Activated CD4-positive, CD25-positive, alpha-beta regulatory T cell treated with anti-CD3 and anti-CD28 coated beads, Interleukin-2, amount 50 U/mL, for 24 hours (primary cell): Measurements from ENCODE around the gene CCDC107.
A peak's percentile ranks its signal among the peaks of the same experiment; 100 is the strongest.
"Not testable (repeated sequence)": the region's sequence is repeated elsewhere in the genome, so short reads cannot be mapped to it uniquely, and the experiment has no call there.

Experiments
- ATAC-seq, 2 donors: fragments of 150-1000 bp; cut with Tn5 transposase; one replicate each; pipeline ENCODE4 v1.10.0; 2021; ENCODE audit warnings: mild to moderate bottlenecking in 1 of 2, moderate library complexity in 1 of 2

CCDC107 gene, protein sequence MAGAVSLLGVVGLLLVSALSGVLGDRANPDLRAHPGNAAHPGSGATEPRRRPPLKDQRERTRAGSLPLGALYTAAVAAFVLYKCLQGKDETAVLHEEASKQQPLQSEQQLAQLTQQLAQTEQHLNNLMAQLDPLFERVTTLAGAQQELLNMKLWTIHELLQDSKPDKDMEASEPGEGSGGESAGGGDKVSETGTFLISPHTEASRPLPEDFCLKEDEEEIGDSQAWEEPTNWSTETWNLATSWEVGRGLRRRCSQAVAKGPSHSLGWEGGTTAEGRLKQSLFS

DNA sequence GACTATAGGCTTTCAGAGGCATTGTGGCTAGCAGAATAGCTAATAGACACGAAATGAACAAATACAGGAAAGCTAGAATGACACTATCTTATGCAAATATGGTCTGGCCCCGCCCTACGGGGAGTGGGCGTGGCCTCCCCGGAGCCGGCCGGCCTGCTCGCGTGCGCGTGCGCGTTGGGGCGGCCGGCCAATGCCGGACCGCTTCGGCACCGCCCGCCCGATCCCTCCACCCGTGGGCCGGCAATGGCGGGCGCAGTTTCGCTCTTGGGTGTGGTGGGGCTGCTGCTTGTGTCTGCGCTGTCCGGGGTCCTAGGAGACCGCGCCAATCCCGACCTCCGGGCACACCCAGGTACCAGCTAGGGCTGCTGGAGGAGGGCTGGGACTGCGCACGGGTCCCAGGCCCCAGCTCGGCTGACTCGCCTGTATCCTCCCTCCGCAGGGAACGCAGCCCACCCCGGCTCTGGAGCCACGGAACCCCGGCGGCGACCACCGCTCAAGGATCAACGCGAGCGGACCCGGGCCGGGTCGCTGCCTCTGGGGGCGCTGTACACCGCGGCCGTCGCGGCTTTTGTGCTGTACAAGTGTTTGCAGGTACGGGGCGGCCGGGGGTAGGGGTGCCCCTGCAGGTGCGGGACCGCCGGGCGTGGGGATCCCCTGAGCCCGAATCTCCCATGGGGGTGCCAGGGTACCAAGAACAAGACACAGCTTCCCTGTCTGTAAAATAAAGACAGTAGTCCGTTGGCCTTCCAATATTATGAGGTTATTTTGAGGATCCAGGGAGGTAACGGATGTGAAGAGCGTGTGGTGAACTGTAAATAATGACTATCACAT is at the start of gene CCDC107:
CCDC107 (plus strand) TSS at position 156 of the 831 bp plus-strand sequence; CDS start at position 244, 88 bp downstream.
- peak; percentile 52 to 55 for ATAC-seq

GRCh38 chr9:35609001-35609819 is 48.9 kb upstream of the CCDC107 start:
- no peak for ATAC-seq

DNA sequence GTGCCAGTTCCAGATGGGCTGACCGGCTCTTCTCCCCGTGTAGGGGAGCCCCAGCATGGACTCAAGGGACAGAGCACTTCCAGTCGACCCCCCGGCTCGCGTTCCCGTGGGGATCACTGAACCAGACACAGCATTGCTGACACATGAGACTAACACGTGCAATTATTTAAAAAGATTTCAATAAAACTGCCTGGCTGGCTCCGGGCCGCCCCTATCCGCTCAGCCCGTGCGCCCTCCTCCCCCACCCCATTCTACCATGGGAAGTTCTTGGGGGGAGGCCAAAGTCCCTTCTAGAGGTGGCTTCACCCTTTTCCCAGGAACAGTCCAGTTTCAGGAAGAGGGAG is 48.3 kb upstream of the CCDC107 start:
- ATAC-seq: no peak

DNA sequence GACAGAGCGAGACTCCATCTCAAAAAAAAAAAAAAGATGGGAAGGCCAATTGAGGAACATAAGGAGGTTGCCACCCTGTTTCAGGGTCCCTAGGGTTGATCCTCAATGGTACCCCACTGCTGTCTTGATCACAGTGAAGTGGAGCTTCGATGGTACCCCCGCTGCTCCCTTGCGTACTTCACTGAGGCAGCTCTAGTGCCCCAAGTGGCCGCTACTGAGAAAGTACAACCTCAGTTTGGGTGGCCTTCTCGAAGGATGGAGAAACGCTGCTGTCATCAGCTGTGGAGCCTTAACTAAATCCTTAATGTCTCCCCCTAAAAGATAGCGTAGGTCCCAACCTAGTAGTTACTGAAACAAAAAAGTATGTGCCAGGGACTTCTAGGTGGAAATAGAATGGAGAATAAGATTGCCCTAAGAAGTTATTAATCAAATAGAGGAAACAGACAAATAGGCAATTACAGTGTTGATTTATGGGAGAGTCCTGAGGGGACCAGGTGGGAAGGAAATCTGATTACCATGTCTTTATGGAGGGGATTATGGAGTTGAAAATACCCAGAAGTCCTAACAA is 46.8 kb upstream of the CCDC107 start:
- ATAC-seq: peak; percentile 84 to 89

GRCh38 chr9:35612066-35612465 is 46.0 kb upstream of the CCDC107 start:
- not testable (repeated sequence) for ATAC-seq

GRCh38 chr9:35612843-35613242 is 45.2 kb upstream of the CCDC107 start:
- no peak for ATAC-seq

- ATAC-seq: no peak
These were observed 42.0 kb upstream of the CCDC107 start for GRCh38 chr9:35615981-35616680.

DNA sequence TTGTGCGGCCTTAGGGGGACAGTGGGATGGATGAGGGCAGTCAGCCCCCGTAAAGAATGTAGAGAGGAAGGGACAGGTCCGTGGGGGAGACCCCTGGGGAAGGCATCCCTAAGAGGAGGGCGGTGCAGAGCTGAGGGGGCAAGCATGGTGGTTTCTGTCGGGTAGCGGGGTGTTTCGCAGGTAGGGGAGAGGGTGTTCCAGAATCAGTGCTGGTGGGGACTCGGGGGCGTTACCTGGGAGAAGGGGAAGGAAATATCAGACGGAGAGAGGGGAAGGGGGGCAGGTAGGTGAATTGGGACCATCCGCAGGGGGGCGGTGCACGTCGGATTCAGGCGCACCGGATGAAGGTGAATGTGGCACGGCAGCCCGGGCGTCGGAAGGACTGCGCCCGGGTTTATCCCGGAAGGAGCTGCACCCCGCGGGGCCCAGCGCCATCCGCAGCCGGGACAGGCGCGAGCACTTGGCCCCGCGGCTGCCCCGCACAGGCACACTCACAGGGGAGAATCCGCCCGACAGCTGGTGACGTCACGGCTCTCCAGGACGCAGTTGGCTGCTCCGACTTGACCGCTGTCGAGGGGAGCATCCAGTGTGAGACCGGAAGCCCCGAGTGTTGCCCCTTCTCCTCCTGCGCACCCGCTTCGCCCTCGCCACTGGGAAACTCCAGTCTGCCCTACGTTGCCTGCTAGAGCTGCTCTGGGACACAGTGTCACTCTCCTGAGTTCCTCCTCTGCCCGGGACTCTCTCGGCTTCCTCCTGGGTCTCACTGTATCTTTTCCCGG is 41.2 kb upstream of the CCDC107 start:
- ATAC-seq: peak; percentile 58 to 60

DNA sequence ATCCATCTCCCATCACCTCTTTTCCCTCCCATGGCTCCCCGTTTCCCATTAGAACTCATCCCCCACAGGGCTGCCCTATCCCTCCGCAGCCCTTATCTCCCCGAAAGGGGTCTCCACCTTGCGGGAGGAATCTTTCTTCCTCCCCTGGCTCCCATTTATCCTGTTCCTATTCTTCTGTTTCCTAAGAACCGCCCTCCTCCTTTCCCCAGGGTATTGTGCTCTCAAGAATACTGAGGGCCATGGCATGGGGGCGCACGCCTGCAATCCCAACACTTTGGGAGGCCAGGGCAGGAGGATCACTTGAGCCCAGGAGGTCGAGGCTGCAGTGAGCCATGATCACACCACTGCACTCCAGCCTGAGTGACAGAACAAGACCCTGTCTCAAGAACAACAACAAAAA is 40.5 kb upstream of the CCDC107 start:
- no peak for ATAC-seq

- ATAC-seq: no peak
These were observed 39.8 kb upstream of the CCDC107 start, which contains the start of gene CD72 for GRCh38 chr9:35618325-35618727. Gene CD72, minus strand, starts transcription at chr9:35618413. Its CDS starts 110 bp downstream, at chr9:35618303.

DNA sequence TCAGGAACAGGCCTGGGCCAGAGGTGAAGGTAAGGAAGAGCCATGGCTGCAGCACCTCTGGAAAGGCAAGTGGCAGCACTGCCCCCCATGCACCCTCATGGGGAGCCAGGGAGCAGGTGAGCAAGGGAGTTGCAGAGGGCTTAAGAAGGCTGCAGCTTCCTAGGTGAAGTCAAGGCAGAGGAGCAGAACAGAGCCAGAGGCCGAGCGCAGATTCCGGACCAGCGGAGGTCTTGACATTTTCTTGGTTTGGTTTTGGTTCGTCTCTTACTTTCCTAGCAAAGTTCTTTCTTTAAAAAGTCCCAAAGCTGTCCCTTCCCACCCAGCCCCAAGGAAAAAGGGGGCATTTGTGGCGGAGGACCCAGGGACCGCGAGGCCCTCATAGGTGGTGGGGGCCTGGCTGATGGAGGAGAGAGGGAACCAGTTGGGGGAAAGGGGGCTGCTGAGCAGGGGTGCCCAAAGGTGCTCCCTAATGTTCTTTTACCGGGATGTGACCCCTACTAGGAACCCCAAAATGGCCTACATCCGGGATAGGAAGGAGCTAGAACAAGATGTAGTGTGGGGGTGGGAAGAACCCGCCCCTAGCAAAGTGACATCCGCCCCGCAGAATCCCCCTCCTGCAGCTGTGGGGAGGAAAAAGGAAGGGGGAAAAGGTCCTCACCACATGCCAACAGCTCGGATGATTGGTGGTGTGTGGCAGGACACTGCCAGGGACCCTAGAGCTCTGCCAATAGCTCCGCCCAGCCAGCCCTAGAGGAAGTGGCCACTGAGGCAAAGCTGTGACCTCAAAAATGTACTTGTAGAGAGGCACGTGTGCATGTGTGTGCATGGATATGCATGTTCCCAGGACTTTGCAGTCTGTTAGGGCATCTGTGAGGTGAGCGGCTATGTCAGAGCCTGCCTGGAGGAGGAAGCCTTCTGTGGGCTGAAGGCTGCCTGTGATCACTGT is 39.0 kb upstream of the CCDC107 start:
- peak; percentile 58 to 61 for ATAC-seq

DNA sequence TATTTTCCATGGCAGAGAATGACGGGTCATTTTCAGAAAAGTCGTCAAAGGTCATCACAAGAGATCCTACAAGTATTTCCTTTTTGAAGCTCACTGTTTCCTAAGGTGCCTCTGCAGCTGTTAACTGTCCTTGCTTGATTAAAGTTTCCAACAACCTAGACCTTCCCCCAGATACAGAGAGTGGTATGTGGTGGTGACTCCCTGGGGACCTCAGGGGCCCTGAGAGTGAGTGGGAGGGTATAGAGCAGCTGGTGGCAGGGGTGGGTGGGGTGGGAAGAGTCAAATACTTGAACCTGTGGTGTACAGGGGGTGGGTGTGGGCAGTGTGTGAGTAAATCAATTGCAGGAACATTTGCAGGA is 38.3 kb upstream of the CCDC107 start:
- ATAC-seq: peak; percentile 69 to 73

DNA sequence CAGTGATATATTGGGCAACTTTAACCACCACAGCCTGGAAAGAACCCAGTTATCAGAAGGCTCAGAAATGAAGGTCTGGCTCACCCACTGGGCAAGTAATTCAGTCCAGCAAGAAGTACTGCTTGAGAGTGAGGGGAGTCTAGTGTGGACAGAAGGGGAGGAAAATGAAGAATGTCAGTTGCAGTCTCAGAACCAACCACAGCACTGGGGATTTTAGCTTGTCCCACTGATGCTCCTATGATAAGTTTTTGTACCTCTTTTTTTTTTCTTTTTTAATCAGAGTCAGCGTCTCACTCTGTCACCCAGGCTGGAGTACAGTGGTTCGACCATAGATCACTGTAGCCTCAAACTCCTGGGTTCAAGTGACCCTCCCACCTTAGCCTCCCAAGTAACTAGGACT is 30.5 kb upstream of the CCDC107 start:
- ATAC-seq: no peak

DNA sequence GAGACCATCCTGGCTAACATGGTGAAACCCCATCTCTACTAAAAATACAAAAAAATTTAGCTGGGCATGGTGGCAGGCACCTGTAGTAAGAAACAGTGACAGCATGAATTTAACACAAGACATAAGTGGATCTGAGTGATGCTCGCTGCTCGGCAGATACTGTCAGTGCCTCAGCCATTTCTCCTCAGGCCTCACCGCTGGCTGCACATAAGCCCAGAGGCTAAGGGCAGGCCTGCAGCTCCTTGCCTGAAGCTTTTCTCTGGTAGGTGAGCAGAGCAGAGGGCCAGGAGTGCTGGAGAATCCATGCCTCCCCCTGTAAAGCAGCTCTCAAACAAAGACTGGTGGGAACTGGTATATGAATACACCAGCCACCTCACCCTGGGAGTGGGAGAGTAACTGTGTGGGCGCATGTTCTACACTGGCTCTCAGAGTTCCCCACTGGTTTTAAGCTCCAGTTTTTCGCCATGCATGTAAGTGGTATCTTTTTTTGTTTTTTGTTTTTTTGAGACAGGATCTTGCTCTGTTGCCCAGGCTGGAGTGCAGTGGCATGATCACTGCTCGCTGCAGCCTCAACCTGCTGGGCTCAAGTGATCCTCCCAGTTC is 29.6 kb upstream of the CCDC107 start:
- ATAC-seq: no peak

DNA sequence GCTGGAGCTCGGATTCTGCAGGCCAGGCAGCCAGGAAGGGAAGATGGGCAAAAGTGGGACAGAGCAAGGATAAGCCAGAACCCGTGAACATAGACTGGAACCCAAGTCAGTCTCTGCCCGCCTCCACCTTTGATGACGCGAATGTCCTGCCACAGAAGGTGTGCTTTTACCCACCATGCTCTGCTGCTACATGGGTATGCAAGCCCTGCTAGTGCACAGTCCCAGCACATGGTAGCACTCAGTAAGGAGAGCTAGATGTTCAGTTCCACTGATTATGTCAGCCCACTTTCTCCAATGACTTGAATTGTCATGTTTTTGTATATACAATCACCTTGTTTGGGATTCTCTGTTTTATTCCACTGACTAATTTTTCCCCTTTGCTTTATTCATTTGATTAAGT is 28.5 kb upstream of the CCDC107 start:
- ATAC-seq: no peak

- no peak for ATAC-seq
These were observed 22.4 kb upstream of the CCDC107 start for GRCh38 chr9:35635730-35636129.

DNA sequence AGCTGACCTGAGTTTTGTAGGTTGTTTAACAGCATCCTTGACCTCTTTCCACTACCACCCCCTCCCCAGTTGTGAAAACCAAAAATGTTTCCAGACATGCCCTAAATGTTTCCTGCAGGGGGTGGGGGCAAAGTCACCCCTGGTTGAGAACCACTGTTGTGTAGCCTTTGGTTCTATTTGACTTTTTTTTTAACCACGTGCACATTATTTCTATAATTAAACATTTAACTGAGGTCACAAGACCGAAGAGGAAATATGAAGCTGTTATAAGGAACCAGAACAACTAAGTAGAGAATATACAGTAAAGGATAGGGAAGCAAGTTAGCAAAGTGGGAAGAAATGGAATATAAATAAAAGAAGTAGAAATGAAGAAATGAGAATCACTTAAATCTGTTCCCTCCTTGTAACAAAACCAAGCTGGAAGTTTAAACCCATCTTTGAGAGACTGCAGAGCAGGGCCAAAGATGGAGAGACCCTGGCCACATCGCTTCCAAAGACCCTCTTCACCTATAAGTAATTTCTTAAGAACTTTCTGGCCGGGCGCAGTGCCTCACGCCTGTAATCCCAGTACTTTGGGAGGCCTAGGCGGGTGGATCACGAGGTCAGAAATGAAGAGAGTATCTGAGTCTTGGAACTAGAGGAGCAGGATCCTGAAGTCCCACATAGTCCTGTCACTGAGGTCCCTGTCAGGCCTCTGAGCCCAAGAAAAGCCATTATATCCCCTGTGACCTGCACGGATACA is 21.8 kb upstream of the CCDC107 start:
- ATAC-seq: no peak

- ATAC-seq: not testable (repeated sequence)
These were observed 21.2 kb upstream of the CCDC107 start for GRCh38 chr9:35636877-35637246.

DNA sequence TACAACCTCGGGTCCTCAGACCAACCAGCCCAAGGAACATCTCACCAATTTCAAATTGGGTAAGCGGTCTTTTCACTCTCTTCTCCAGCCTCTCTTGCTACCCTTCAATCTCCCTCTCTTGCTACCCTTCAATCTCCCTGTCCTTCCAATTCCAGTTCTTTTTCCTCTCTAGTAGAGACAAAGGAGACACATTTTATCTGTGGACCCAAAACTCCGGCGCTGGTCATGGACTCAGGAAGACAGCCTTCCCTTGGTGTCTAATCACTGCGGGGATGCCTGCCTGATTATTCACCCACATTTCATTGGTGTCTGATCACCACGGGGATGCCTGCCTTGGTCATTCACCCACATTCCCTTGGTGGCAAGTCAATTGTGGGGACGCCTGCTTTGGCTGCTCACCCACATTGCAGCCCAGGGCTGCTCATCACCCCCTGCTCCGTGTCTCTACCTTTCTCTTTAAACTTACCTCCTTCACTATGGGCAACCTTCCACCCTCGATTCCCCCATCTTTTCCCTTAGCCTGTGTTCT is 20.6 kb upstream of the CCDC107 start:
- ATAC-seq: not testable (repeated sequence)
